ENCODE results near the gene DLG5. TPM values are rescaled to one million over a fixed set of nuclear protein-coding genes. Genes with fewer than 3 reads are reported as not detected.

The DLG5 gene
- total and polyA plus RNA-seq, 2 experiments from 2014 or later, result 15.5 to 29.3 TPM

GRCh38 chr10:77925795-77926565 lies 575 bp downstream of the DLG5 start:
- H3K36me3 ChIP-seq (replicated peaks; ENCODE audit: insufficient read depth, low read depth), result no peaks in the 10 kb centered on the region
- 2% methylated on average over 59 of the region's 73 CpGs for WGBS (ENCODE audit: low lambda C conversion rate, missing lambda C conversion rate)
- peak overlapping the region; percentile 79 for H3K4me3 ChIP-seq
- no peaks in the 10 kb centered on the region for H3K9me2 ChIP-seq (replicated peaks; ENCODE audit: insufficient read depth)
- H3K9me3 ChIP-seq (ENCODE audit: low read depth), result no peaks in the 10 kb centered on the region
- H4K20me1 ChIP-seq (ENCODE audit: insufficient read depth, poor library complexity, severe bottlenecking), result peaks cover 38% of the 10 kb centered on the region
- H3K4me1 ChIP-seq (ENCODE audit: insufficient read depth), result peaks cover 20% of the 10 kb centered on the region
- H3K27me3 ChIP-seq, result no peaks in the 10 kb centered on the region
- peaks cover 49% of the 10 kb centered on the region for H3K79me2 ChIP-seq
- TF ChIP-seq EZH2 (IDR thresholded peaks at IDR 0.05; ENCODE audit: borderline replicate concordance), result no peak
- TF ChIP-seq CTCF (IDR thresholded peaks at IDR 0.05; ENCODE audit: poor library complexity), result no peak
- no peak for TF ChIP-seq EZH2phosphoT487 (IDR thresholded peaks at IDR 0.05; ENCODE audit: low read depth, severe bottlenecking, unreplicated experiment)
- H3K27ac ChIP-seq, result peak overlapping the region; percentile 94
- peak; percentile 75 for DNase-seq (ENCODE audit: low spot score)
- peak overlapping the region; percentile 73 for H2AFZ ChIP-seq
- H3K4me2 ChIP-seq, result peak overlapping the region; percentile 96

- Histone ChIP-seq H4K20me1 (ENCODE audit: insufficient read depth, poor library complexity, severe bottlenecking) (peaks cover 44% of the 10 kb centered on the region), H3K36me3 (replicated peaks; ENCODE audit: insufficient read depth, low read depth) (no peaks in the 10 kb centered on the region), H3K4me3 (peak overlapping the region; percentile 79), H3K79me2 (peaks cover 55% of the 10 kb centered on the region), H2AFZ (peak overlapping the region; percentile 73), H3K9me2 (replicated peaks; ENCODE audit: insufficient read depth) (no peaks in the 10 kb centered on the region), H3K4me2 (peak overlapping the region; percentile 96), H3K27me3 (no peaks in the 10 kb centered on the region), H3K27ac (peak overlapping the region; percentile 94), H3K9me3 (ENCODE audit: low read depth) (no peaks in the 10 kb centered on the region), H3K4me1 (ENCODE audit: insufficient read depth) (peaks cover 23% of the 10 kb centered on the region)
- TF ChIP-seq EZH2phosphoT487 (IDR thresholded peaks at IDR 0.05; ENCODE audit: low read depth, severe bottlenecking, unreplicated experiment), result no peak
- TF ChIP-seq CTCF (IDR thresholded peaks at IDR 0.05; ENCODE audit: poor library complexity), result no peak
- TF ChIP-seq EZH2 (IDR thresholded peaks at IDR 0.05; ENCODE audit: borderline replicate concordance), result no peak
- WGBS (ENCODE audit: low lambda C conversion rate, missing lambda C conversion rate), result 31% methylated on average over 7 of the region's 7 CpGs
- peak; percentile 63 for DNase-seq (ENCODE audit: low spot score)
These were observed 1.2 kb downstream of the DLG5 start for GRCh38 chr10:77925410-77925794.

GRCh38 chr10:77922566-77923179 lies 3.9 kb downstream of the DLG5 start:
- Histone ChIP-seq H3K4me1 (ENCODE audit: insufficient read depth) (peaks cover 34% of the 10 kb centered on the region), H3K9me2 (replicated peaks; ENCODE audit: insufficient read depth) (no peaks in the 10 kb centered on the region), H4K20me1 (ENCODE audit: insufficient read depth, poor library complexity, severe bottlenecking) (peaks cover 50% of the 10 kb centered on the region), H3K4me2 (no peak overlapping the region), H3K4me3 (no peak overlapping the region), H3K9me3 (ENCODE audit: low read depth) (no peaks in the 10 kb centered on the region), H3K27me3 (no peaks in the 10 kb centered on the region), H3K36me3 (replicated peaks; ENCODE audit: insufficient read depth, low read depth) (no peaks in the 10 kb centered on the region), H2AFZ (no peak overlapping the region), H3K27ac (no peak overlapping the region), H3K79me2 (peaks cover 82% of the 10 kb centered on the region)
- TF ChIP-seq EZH2phosphoT487 (IDR thresholded peaks at IDR 0.05; ENCODE audit: low read depth, severe bottlenecking, unreplicated experiment), result no peak
- WGBS (ENCODE audit: low lambda C conversion rate, missing lambda C conversion rate), result 89% methylated on average over 8 of the region's 8 CpGs
- no peak for DNase-seq (ENCODE audit: low spot score)

- TF ChIP-seq EZH2phosphoT487 (IDR thresholded peaks at IDR 0.05; ENCODE audit: low read depth, severe bottlenecking, unreplicated experiment), result no peak
- no peak for TF ChIP-seq CTCF (IDR thresholded peaks at IDR 0.05; ENCODE audit: poor library complexity)
- no peak for TF ChIP-seq EZH2 (IDR thresholded peaks at IDR 0.05; ENCODE audit: borderline replicate concordance)
- no peak overlapping the region for H3K27ac ChIP-seq
- H3K79me2 ChIP-seq, result peaks cover 89% of the 10 kb centered on the region
- H4K20me1 ChIP-seq (ENCODE audit: insufficient read depth, poor library complexity, severe bottlenecking), result peaks cover 50% of the 10 kb centered on the region
- no peaks in the 10 kb centered on the region for H3K27me3 ChIP-seq
- H2AFZ ChIP-seq, result no peak overlapping the region
- no peak for DNase-seq (ENCODE audit: low spot score)
- H3K9me3 ChIP-seq (ENCODE audit: low read depth), result no peaks in the 10 kb centered on the region
- peaks cover 29% of the 10 kb centered on the region for H3K4me1 ChIP-seq (ENCODE audit: insufficient read depth)
- H3K36me3 ChIP-seq (replicated peaks; ENCODE audit: insufficient read depth, low read depth), result no peaks in the 10 kb centered on the region
- H3K4me2 ChIP-seq, result no peak overlapping the region
- H3K4me3 ChIP-seq, result no peak overlapping the region
- no peaks in the 10 kb centered on the region for H3K9me2 ChIP-seq (replicated peaks; ENCODE audit: insufficient read depth)
- 98% methylated on average over 5 of the region's 5 CpGs for WGBS (ENCODE audit: low lambda C conversion rate, missing lambda C conversion rate)
These were observed 4.5 kb downstream of the DLG5 start for GRCh38 chr10:77922055-77922454.
